Thoracic aorta (tissue), 2 donors: ENCODE measurements around the gene CCDC40. TPM values are rescaled to one million over a fixed set of nuclear protein-coding genes. Genes with fewer than 3 reads are reported as not detected.

Experiments
- ATAC-seq: fragments of 150-250 bp; one replicate; pipeline ENCODE4 v1.8.0; 2017; ENCODE audit warnings: low read depth; ENCODE audit not compliant: insufficient number of reproducible peaks, low FRiP score
- DNase-seq: peaks from one replicate; pipeline ENCODE4 v3.0.0-alpha.2; 2020; ENCODE audit warnings: low spot score
- H3K27ac ChIP-seq, 2 donors: fragments of 200-600 bp; sonication (generic); 1 replicate in 1 of 2; 2 replicates in 1 of 2; pipeline ENCODE4 v1.5.1; 2016; ENCODE audit warnings: mild to moderate bottlenecking in 2 of 2, moderate library complexity in 2 of 2
- H3K27me3 ChIP-seq: fragments of 200-600 bp; sonication (generic); replicated peaks from 2 replicates; pipeline ENCODE4 v1.6.0; 2016; ENCODE audit warnings: mild to moderate bottlenecking; ENCODE audit not compliant: insufficient read depth
- H3K36me3 ChIP-seq: fragments of 200-600 bp; sonication (generic); one replicate; pipeline ENCODE4 v1.5.1; 2016
- H3K4me1 ChIP-seq, 2 donors: fragments of 200-600 bp; sonication (generic); 1 replicate in 1 of 2; 2 replicates in 1 of 2; pipeline versions ENCODE4 v1.5.1 to v1.6.0; 2016; ENCODE audit warnings: low read depth in 2 of 2, mild to moderate bottlenecking in 1 of 2; ENCODE audit not compliant: control insufficient read depth in 1 of 2
- H3K4me3 ChIP-seq: fragments of 200-600 bp; sonication (generic); 2 replicates; pipeline ENCODE4 v1.5.1; 2016; ENCODE audit warnings: mild to moderate bottlenecking
- H3K9me3 ChIP-seq: fragments of 200-600 bp; sonication (generic); 2 replicates; pipeline ENCODE4 v1.5.1; 2016
- total RNA-seq, 2 donors: library from RNA; depleted of rRNA; stranded (reverse); fragments of >200 nt; gene quantifications; one replicate each; pipeline versions ENCODE4 v1.1.0 to v1.2.3, GENCODE V29; 2016
- TF ChIP-seq, protein P1 (sequence below): fragments of 200-600 bp; sonication (generic); IDR thresholded peaks from one replicate; pipeline ENCODE4 v1.5.1; 2019; ENCODE audit warnings: antibody characterized with exemption

Gene CCDC40
- total RNA-seq, 2 donors from 2014 or later, result 4.4 to 6.5 TPM

DNA sequence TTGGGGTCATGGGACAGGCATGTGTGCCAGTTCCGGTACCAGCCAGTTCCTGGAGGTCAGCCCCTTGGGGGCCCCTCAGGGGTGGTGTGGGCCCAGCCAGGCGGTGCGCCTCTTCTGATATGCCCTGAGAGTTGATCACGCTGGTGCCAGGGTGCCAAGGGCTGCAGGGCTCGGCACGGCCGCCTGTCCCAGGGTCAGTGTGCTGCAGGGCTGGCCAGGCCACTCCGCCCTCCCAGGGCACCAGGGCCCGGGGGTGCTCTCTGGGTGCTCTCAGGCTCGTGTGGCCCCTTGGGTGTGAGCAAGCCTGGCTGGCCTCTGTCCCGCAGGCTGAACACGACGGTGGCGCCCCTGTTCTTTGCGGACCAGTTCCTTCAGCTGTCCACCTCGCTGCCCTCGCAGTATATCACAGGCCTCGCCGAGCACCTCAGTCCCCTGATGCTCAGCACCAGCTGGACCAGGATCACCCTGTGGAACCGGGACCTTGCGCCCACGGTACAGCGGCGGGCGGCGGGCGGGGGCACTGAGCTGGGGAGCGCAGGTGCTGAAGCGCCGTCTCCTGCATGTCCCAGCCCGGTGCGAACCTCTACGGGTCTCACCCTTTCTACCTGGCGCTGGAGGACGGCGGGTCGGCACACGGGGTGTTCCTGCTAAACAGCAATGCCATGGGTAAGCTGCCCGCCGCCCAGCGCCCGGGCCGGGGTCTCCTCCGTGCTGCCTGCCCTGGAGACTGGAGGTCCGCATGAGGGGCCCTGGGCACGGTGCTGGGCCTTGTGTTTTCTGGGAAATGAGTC, 71.0 kb downstream of the CCDC40 start:
- H3K36me3 ChIP-seq, result no peaks in the 10 kb centered on the region
- peaks cover 0 to 3% of the 10 kb centered on the region in 2 donors for H3K4me1 ChIP-seq
- no peak overlapping the region for H3K4me3 ChIP-seq
- DNase-seq (no peak), ATAC-seq (no peak)
- no peaks in the 10 kb centered on the region for H3K27me3 ChIP-seq
- no peaks in the 10 kb centered on the region for H3K9me3 ChIP-seq
- H3K27ac ChIP-seq, result no peak overlapping the region
- TF ChIP-seq, protein P1, sequence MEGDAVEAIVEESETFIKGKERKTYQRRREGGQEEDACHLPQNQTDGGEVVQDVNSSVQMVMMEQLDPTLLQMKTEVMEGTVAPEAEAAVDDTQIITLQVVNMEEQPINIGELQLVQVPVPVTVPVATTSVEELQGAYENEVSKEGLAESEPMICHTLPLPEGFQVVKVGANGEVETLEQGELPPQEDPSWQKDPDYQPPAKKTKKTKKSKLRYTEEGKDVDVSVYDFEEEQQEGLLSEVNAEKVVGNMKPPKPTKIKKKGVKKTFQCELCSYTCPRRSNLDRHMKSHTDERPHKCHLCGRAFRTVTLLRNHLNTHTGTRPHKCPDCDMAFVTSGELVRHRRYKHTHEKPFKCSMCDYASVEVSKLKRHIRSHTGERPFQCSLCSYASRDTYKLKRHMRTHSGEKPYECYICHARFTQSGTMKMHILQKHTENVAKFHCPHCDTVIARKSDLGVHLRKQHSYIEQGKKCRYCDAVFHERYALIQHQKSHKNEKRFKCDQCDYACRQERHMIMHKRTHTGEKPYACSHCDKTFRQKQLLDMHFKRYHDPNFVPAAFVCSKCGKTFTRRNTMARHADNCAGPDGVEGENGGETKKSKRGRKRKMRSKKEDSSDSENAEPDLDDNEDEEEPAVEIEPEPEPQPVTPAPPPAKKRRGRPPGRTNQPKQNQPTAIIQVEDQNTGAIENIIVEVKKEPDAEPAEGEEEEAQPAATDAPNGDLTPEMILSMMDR, result no peak

DNA sequence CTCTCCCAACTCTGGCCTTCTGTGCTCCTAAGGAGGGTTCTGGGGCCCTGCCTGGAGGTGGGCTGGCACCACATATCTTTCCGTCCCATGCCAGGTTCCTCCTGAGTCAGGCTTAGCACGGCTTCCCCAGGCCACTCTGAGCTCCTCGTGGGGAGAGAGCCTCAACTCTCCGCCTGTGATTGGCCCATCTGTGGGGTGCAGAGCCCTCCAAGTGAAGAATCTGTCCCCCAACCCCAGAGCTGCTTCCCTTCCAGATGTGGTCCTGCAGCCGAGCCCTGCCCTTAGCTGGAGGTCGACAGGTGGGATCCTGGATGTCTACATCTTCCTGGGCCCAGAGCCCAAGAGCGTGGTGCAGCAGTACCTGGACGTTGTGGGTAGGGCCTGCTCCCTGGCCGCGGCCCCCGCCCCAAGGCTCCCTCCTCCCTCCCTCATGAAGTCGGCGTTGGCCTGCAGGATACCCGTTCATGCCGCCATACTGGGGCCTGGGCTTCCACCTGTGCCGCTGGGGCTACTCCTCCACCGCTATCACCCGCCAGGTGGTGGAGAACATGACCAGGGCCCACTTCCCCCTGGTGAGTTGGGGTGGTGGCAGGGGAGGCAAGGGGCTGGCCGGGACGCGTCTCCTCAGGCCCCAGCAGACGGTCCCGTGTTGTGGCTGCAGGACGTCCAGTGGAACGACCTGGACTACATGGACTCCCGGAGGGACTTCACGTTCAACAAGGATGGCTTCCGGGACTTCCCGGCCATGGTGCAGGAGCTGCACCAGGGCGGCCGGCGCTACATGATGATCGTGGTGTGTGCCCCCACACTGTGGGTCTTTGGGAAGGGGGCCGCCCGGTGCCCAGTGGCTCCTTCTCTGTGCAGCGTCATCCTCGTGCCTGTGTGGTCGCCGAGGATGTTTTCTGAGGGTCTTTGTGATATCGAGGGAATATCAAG, 71.9 kb downstream of the CCDC40 start:
- no peaks in the 10 kb centered on the region for H3K36me3 ChIP-seq
- ATAC-seq, result no peak
- H3K4me3 ChIP-seq, result no peak overlapping the region
- TF ChIP-seq, protein P1, result no peak
- no peak overlapping the region for H3K27ac ChIP-seq
- H3K27me3 ChIP-seq, result no peaks in the 10 kb centered on the region
- no peaks in the 10 kb centered on the region for H3K4me1 ChIP-seq
- H3K9me3 ChIP-seq, result no peaks in the 10 kb centered on the region
- DNase-seq, result no peak

DNA sequence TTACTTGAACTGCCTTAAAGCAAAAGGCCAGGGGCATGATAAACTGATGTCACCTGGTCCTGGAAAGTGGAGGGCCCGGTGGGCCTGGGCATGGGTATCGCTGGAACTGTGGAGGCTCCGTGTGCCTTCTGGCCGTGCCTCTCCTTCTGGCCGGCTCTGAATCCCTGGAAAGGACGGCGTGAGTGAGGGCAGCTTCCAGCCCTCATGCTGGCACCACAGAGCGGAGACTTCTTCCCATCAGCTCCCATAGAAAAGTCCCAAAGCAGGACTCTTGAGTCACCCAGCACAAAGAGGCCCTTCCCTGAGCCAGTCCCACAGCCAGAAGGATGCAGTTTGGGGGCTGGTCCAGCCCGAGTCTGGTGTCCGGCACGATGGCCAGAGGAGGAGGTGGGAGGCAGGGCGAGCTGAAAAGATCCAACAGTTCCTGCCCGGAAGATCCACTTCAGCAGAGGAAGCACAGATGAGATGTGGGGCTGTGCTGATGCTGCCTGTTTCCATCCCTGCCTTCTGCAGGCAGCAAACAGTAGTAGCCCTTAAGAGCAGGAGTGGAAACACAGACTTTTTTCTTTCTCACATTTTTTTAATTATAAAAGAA, 72.7 kb downstream of the CCDC40 start:
- Histone ChIP-seq H3K36me3 (no peaks in the 10 kb centered on the region), H3K4me3 (no peak overlapping the region), H3K4me1 (no peaks in the 10 kb centered on the region), H3K9me3 (no peaks in the 10 kb centered on the region), H3K27me3 (no peaks in the 10 kb centered on the region), H3K27ac (no peak overlapping the region)
- ATAC-seq (no peak), DNase-seq (no peak)
- TF ChIP-seq, protein P1, result no peak

DNA sequence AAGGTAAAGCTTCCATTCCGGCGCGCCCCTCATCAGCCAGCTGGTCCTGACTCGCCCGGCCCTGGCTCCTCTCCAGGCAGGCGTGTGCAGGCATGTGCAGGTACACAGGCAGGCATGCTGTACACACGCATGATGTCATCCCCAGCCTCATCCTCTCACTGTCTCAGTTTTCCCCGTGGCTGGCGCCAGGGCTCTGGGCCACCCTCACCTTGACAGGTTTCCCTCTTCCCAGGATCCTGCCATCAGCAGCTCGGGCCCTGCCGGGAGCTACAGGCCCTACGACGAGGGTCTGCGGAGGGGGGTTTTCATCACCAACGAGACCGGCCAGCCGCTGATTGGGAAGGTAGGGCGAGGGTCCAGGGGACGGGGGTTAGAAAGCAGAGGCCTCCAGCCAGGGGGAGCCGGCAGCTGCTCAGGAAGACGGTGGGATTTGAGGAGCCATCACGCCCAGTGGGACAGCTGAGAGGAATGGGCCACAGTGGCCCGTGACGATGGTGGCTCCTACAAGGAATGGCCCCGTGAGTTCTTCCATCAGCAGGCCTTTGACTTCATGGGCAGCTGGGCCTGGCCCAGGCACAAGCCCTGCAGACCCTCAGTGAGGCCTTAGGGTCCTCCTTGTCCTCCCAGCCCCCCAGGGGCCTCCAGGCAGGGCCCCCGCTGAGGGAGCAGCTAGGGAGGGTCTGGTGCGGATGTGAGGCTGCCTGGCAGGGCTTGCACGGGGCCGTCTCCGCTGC, 73.4 kb downstream of the CCDC40 start:
- no peak overlapping the region for H3K4me3 ChIP-seq
- no peak overlapping the region for H3K27ac ChIP-seq
- H3K36me3 ChIP-seq, result no peaks in the 10 kb centered on the region
- no peaks in the 10 kb centered on the region for H3K9me3 ChIP-seq
- DNase-seq (no peak), ATAC-seq (no peak)
- H3K27me3 ChIP-seq, result no peaks in the 10 kb centered on the region
- TF ChIP-seq, protein P1, result no peak
- no peaks in the 10 kb centered on the region for H3K4me1 ChIP-seq
